Stimulated activated CD8-positive, alpha-beta memory T cell treated with anti-CD3 and anti-CD28 coated beads, Interleukin-12 subunit alpha, Interleukin-12 subunit beta, amount 100 ng/mL, for 1 hour (primary cell): ENCODE results near the gene FAM200B.

ENCODE experiments used
- DNase-seq: peaks from one replicate; pipeline ENCODE4 v3.0.0-alpha.2; 2020; ENCODE audit warnings: low read depth

Gene FAM200B

DNA sequence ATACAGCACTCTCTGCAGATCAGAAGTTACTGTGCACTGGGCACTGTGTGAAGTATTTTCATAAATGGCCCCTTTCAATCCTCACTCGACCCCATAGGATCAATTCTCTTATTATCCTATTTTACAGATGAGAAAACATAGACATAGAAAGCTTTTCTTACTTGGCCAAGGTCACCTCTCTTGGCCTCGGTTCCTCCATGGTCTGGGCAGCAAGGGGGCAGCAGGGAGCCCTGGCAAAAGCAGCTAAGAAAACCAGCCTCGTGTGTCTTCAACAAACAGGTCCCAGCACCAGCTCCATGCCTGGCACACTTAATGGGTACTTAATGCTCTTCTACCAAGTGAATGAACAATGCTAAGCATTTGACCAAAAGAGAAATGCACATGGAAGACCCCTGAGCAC lies 55.6 kb downstream of the FAM200B start:
- DNase-seq, result no peak

DNA sequence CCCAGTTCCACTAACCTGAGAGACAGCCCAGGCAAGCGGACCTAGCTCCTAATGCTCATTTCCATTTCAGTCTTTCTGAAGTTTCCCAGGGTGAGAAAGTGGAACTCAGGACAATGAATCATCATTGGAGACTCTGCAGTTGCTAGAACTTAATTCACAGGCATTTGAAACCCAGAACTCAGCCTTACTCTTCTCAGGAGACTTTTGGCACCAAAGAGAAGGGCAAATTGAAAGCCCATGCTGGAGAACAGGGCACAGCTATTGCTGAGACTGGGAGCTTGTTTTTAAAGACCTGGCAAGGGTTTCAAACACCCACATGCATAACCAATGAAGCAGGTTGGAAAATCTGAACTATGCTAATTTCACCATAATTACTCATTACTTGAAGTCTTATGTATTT lies 57.2 kb downstream of the FAM200B start:
- no peak for DNase-seq
